K562 (cell line): ENCODE measurements around the gene ATP2A1.

ENCODE experiments used
- ATF7 ChIP-seq: fragments of 450-650 bp; IDR thresholded peaks from 2 replicates; pipeline ENCODE4 v1.7.1; 2014; ENCODE audit warnings: mild to moderate bottlenecking, moderate library complexity
- CEBPG ChIP-seq, 3 experiments: fragments of 200-800 bp in 1 of 3; sonication (Bioruptor generic) in 1 of 3; sonication (generic) in 1 of 3; formaldehyde crosslinking in 1 of 3; IDR thresholded peaks in 2 of 3; conservative IDR thresholded peaks in 1 of 3; 2 replicates each; pipeline versions ENCODE4 v1.6.1 to v1.8.0; 2016 to 2022; ENCODE audit warnings: missing compliant biosample characterization in 2 of 3, missing genetic modification characterization in 2 of 3, mild to moderate bottlenecking in 1 of 3, missing genetic modification reagents in 1 of 3
- CREM ChIP-seq: IDR thresholded peaks from 2 replicates; pipeline ENCODE4 v1.6.1; 2014; ENCODE audit warnings: antibody characterized with exemption, low read depth
- CTCF ChIP-seq, 3 experiments: IDR thresholded peaks in 2 of 3; conservative IDR thresholded peaks in 1 of 3; 2 replicates each; pipeline ENCODE4 v1.5.1; 2011 to 2012; ENCODE audit warnings: low read length in 3 of 3, mild to moderate bottlenecking in 3 of 3, control low read depth in 2 of 3, improper control_type of control experiment in 1 of 3, inconsistent platforms in 1 of 3, low read depth in 1 of 3, mixed read lengths in 1 of 3, moderate library complexity in 1 of 3; ENCODE audit not compliant: insufficient read depth in 2 of 3
- ELF1 ChIP-seq: fragments of 200-800 bp; sonication (Bioruptor generic); IDR thresholded peaks from 2 replicates; pipeline ENCODE4 v1.6.1; 2016; ENCODE audit warnings: missing genetic modification characterization, missing compliant biosample characterization
- EP300 ChIP-seq: IDR thresholded peaks from 2 replicates; pipeline ENCODE4 v1.6.1; 2012; ENCODE audit warnings: low read length, improper control_type of control experiment
- GATAD2B ChIP-seq: fragments of 450-650 bp; IDR thresholded peaks from 2 replicates; pipeline ENCODE4 v1.6.1; 2017; ENCODE audit warnings: mild to moderate bottlenecking, borderline replicate concordance
- HSF4 ChIP-seq: fragments of 250-450 bp; sonication (Bioruptor Pico); IDR thresholded peaks from 2 replicates; pipeline ENCODE4 v2.1.2; 2022; ENCODE audit warnings: mild to moderate bottlenecking, moderate library complexity, borderline replicate concordance
- MAFK ChIP-seq: IDR thresholded peaks from 2 replicates; pipeline ENCODE4 v1.6.1; 2011; ENCODE audit warnings: low read length, improper control_type of control experiment
- RAD21 ChIP-seq, 2 experiments: fragments of 250-450 bp in 1 of 2; fragments of 450-650 bp in 1 of 2; sonication (Bioruptor Pico) in 1 of 2; formaldehyde crosslinking in 1 of 2; IDR thresholded peaks in 1 of 2; conservative IDR thresholded peaks in 1 of 2; 2 replicates each; pipeline versions ENCODE4 v1.4.0 to v1.8.0; 2020 to 2022; ENCODE audit warnings: mild to moderate bottlenecking in 2 of 2, moderate library complexity in 1 of 2
- YY1 ChIP-seq, 3 experiments: IDR thresholded peaks; 2 replicates each; pipeline ENCODE4 v1.6.1; 2011; ENCODE audit warnings: low read length in 2 of 3, mild to moderate bottlenecking in 2 of 3, moderate library complexity in 2 of 3, borderline replicate concordance in 1 of 3, control low read depth in 1 of 3, low read depth in 1 of 3; ENCODE audit not compliant: insufficient read depth in 3 of 3, insufficient replicate concordance in 2 of 3, control insufficient read depth in 1 of 3, insufficient read length in 1 of 3; ENCODE audit errors: extremely low read depth in 1 of 3
- ZBTB7A ChIP-seq: IDR thresholded peaks from 2 replicates; pipeline ENCODE4 v1.6.1; 2011; ENCODE audit warnings: low read depth, mild to moderate bottlenecking, low read length, moderate library complexity, borderline replicate concordance; ENCODE audit not compliant: control insufficient read depth
- ZNF165 ChIP-seq: fragments of 250-450 bp; sonication (Bioruptor Pico); IDR thresholded peaks from 2 replicates; pipeline ENCODE4 v1.4.0; 2020; ENCODE audit warnings: borderline replicate concordance
- ZNF384 ChIP-seq: IDR thresholded peaks from 2 replicates; pipeline ENCODE4 v1.6.1; 2012; ENCODE audit warnings: low read depth, low read length, improper control_type of control experiment

DNA sequence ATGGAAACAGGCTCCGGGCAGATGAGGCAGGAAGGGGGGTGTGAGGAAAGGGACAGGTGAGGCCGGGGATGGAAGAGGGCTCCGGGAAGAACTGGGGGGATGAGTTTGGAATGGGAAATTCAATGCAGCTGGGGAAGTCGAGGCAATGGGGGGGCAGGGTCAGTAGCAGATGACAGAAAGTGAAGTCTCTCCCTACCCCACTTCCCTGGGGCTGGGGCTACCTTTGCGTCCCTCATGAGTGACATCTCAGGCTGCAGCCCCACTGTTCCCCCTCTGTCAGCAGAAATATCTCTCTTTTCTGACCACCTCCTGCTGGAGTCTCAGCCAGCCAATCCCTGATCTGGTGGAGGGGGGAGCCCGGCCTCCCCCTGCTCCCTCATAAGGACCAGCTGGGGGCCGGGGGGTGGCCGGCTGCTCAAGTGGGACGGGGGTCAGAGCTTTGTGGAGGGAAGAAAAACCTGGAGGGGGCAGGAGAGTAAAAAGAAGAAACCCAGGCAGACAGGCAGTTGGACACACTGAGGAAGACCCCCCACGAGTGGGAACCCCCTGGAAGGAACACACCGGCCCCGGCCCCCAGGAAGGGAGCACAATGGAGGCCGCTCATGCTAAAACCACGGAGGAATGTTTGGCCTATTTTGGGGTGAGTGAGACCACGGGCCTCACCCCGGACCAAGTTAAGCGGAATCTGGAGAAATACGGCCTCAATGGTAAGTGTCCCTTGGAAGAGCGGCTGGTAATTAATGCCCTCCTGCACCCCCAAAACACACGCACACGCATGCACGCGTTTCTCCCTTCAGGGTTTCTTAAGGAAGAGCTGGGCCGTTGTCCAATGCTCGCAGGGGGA, at the start of gene ATP2A1:
- TF ChIP-seq MAFK, result no peak
- TF ChIP-seq RAD21 (CRISPR knock-in tag; conservative IDR thresholded peaks at IDR 0.05 in 1 of 2, IDR thresholded peaks at IDR 0.05 in 1 of 2), result no peak
- no peak for TF ChIP-seq ATF7
- TF ChIP-seq GATAD2B, result no peak
- TF ChIP-seq ELF1 (tag), result no peak
- TF ChIP-seq HSF4 (CRISPR knock-in tag), result no peak
- no peak for TF ChIP-seq ZNF165 (CRISPR knock-in tag)
- TF ChIP-seq EP300, result no peak
- TF ChIP-seq ZBTB7A, result no peak
- no peak for TF ChIP-seq YY1 (IDR thresholded peaks at IDR 0.05; ENCODE audit: borderline replicate concordance in 1 of 3, control insufficient read depth in 1 of 3, extremely low read depth in 1 of 3, insufficient read depth in 3 of 3, insufficient read length in 1 of 3, insufficient replicate concordance in 2 of 3, low read depth in 1 of 3, low read length in 2 of 3)
- no peak for TF ChIP-seq CEBPG (CRISPR knock-in tag; IDR thresholded peaks at IDR 0.05)
- TF ChIP-seq CEBPG (tag; conservative IDR thresholded peaks at IDR 0.05 in 1 of 2, IDR thresholded peaks at IDR 0.05 in 1 of 2), result no peak
- TF ChIP-seq ZNF384, result no peak
- no peak for TF ChIP-seq CREM
- TF ChIP-seq CTCF (IDR thresholded peaks at IDR 0.05 in 2 of 3, conservative IDR thresholded peaks at IDR 0.05 in 1 of 3; ENCODE audit: insufficient read depth in 2 of 3, low read depth in 1 of 3, low read length in 3 of 3), result no peak
